Vagina (tissue), 2 donors: Measurements from ENCODE around the gene TMEM52.

Experiments used
- POLR2A ChIP-seq, 2 donors: fragments of 450-650 bp; IDR thresholded peaks; one replicate each; pipeline ENCODE4 v1.6.1; 2017; ENCODE audit warnings: antibody characterized with exemption in 2 of 2, mild to moderate bottlenecking in 2 of 2, moderate library complexity in 2 of 2
- POLR2AphosphoS5 ChIP-seq, 2 donors: sonication (generic); formaldehyde crosslinking; IDR thresholded peaks; one replicate each; pipeline ENCODE4 v1.9.0; 2017; ENCODE audit warnings: antibody characterized with exemption in 2 of 2, mild to moderate bottlenecking in 2 of 2, low read depth in 1 of 2; ENCODE audit not compliant: insufficient read depth in 1 of 2
- TF ChIP-seq, protein P1 (sequence below), 3 experiments: fragments of 450-650 bp in 2 of 3; fragments of 200-600 bp in 1 of 3; sonication (generic) in 1 of 3; IDR thresholded peaks; one replicate each; pipeline ENCODE4 v1.5.1; 2017 to 2019; ENCODE audit warnings: antibody characterized with exemption in 3 of 3, mild to moderate bottlenecking in 2 of 3, moderate library complexity in 2 of 3

DNA sequence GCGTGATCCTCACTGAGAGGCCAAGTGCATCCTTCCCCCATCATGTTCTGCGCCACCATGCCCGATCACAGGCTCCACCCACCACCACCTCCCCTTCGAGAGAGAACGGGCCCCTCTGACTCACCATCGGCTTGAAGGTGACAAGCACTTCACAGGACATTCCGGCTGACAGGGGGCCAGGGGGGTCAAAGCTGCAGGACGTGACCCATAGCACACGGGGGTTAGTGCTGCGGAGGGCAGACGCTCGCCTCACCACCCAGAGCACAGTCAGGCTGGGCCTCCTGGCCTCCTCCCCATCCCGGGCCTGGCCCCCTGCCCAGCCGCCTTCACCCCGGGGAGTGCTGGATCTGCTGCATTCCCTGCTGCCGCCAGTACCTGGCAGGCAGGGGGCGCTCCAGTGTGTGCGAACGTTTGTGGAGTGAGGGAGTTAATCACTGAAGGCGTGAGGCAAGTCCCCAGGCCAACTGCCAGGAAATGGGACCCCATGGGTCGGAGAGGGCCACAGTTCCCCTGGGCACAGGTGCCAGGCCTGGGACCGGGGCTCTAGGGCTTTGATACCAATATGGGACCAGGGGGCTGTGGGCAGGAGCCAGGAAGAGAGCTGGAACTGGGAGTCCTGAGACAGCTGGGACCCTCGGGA is 40.9 kb upstream of the TMEM52 start:
- TF ChIP-seq, protein P1, sequence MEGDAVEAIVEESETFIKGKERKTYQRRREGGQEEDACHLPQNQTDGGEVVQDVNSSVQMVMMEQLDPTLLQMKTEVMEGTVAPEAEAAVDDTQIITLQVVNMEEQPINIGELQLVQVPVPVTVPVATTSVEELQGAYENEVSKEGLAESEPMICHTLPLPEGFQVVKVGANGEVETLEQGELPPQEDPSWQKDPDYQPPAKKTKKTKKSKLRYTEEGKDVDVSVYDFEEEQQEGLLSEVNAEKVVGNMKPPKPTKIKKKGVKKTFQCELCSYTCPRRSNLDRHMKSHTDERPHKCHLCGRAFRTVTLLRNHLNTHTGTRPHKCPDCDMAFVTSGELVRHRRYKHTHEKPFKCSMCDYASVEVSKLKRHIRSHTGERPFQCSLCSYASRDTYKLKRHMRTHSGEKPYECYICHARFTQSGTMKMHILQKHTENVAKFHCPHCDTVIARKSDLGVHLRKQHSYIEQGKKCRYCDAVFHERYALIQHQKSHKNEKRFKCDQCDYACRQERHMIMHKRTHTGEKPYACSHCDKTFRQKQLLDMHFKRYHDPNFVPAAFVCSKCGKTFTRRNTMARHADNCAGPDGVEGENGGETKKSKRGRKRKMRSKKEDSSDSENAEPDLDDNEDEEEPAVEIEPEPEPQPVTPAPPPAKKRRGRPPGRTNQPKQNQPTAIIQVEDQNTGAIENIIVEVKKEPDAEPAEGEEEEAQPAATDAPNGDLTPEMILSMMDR (IDR thresholded peaks at IDR 0.05) = peak; percentile 27 to 54 (median 48)
- TF ChIP-seq POLR2A (IDR thresholded peaks at IDR 0.05) (no peak), POLR2AphosphoS5 (IDR thresholded peaks at IDR 0.05; ENCODE audit: insufficient read depth in 1 of 2, low read depth in 1 of 2) (peak in 1 of 2 donors; percentile 24)
